DOHH2 (cell line): ENCODE measurements around the gene SOBP.

Experiments used
- H3F3A ChIP-seq: fragments of 200-600 bp; sonication (generic), shearing (Covaris generic); 2 replicates; pipeline ENCODE4 v1.6.0; 2016; ENCODE audit warnings: antibody characterized with exemption, mild to moderate bottlenecking; ENCODE audit not compliant: control insufficient read depth, insufficient read depth
- H3K27ac ChIP-seq: fragments of 200-600 bp; sonication (generic); 2 replicates; pipeline ENCODE4 v1.5.1; 2014; ENCODE audit warnings: low read depth, mild to moderate bottlenecking, low read length, moderate library complexity
- H3K27me3 ChIP-seq: fragments of 200-600 bp; sonication (generic); 2 replicates; pipeline ENCODE4 v1.6.1; 2014; ENCODE audit warnings: mild to moderate bottlenecking, low read length, mixed read lengths; ENCODE audit not compliant: control insufficient read depth
- H3K36me3 ChIP-seq: fragments of 200-600 bp; sonication (generic); 2 replicates; pipeline ENCODE4 v1.6.1; 2014; ENCODE audit warnings: mild to moderate bottlenecking, low read length, moderate library complexity, mixed read lengths; ENCODE audit not compliant: control insufficient read depth
- H3K4me1 ChIP-seq: fragments of 200-600 bp; sonication (generic); 2 replicates; pipeline ENCODE4 v1.6.1; 2014; ENCODE audit warnings: mild to moderate bottlenecking, low read length, mixed read lengths; ENCODE audit not compliant: control insufficient read depth
- H3K4me2 ChIP-seq: fragments of 200-600 bp; sonication (generic); 2 replicates; pipeline ENCODE4 v1.6.0; 2014; ENCODE audit warnings: mild to moderate bottlenecking, low read length, moderate library complexity
- H3K4me3 ChIP-seq: fragments of 200-600 bp; sonication (generic); 2 replicates; pipeline ENCODE4 v1.5.1; 2014; ENCODE audit warnings: mild to moderate bottlenecking, low read length, mixed read lengths
- H3K79me2 ChIP-seq: fragments of 200-600 bp; sonication (generic); 2 replicates; pipeline ENCODE4 v1.6.1; 2014; ENCODE audit warnings: mild to moderate bottlenecking, low read length, mixed read lengths; ENCODE audit not compliant: control insufficient read depth
- H3K9me2 ChIP-seq: fragments of 200-600 bp; sonication (generic); replicated peaks from 2 replicates; pipeline ENCODE4 v1.6.1; 2014; ENCODE audit warnings: mild to moderate bottlenecking, low read length, mixed read lengths; ENCODE audit not compliant: control insufficient read depth
- H3K9me3 ChIP-seq: fragments of 200-600 bp; sonication (generic); 2 replicates; pipeline ENCODE4 v1.6.1; 2014; ENCODE audit warnings: antibody characterized with exemption, low read length, mixed read lengths; ENCODE audit not compliant: control insufficient read depth, insufficient read depth
- H4K20me1 ChIP-seq: fragments of 200-600 bp; sonication (generic); 2 replicates; pipeline ENCODE4 v1.6.0; 2014; ENCODE audit warnings: low read depth, mild to moderate bottlenecking, antibody characterized with exemption, low read length, moderate library complexity; ENCODE audit not compliant: control insufficient read depth, insufficient read depth
- EZH2phosphoT487 ChIP-seq: fragments of 200-600 bp; sonication (generic); IDR thresholded peaks from 2 replicates; pipeline ENCODE4 v1.6.1; 2017; ENCODE audit warnings: borderline replicate concordance, mild to moderate bottlenecking, antibody characterized with exemption, low read length, moderate library complexity, mixed read lengths
- TF ChIP-seq, protein P1 (sequence below): fragments of 200-600 bp; sonication (generic); IDR thresholded peaks from one replicate; pipeline ENCODE4 v1.5.1; 2014; ENCODE audit warnings: antibody characterized with exemption, mild to moderate bottlenecking, low read depth, low read length; ENCODE audit not compliant: poor library complexity, severe bottlenecking

Gene SOBP

GRCh38 chr6:107459283-107460082 lies 30.4 kb upstream of the SOBP start, which contains the start of gene PDSS2:
TSS of gene PDSS2 (minus strand) at chr6:107459564. CDS start at chr6:107459285, 279 bp downstream.
- Histone ChIP-seq H4K20me1 (no peaks in the 10 kb centered on the region), H3K9me2 (no peaks in the 10 kb centered on the region; the same call in 1 of the 2 replicates), H3K27me3 (no peaks in the 10 kb centered on the region), H3K4me3 (peak within 1 kb of the TSS; percentile 97), H3K27ac (peak within 1 kb of the TSS; percentile 77), H3K79me2 (peaks cover 39% of the 10 kb centered on the region), H3K4me1 (peaks cover 23% of the 10 kb centered on the region), H3K9me3 (no peaks in the 10 kb centered on the region), H3K36me3 (peaks cover 7% of the 10 kb centered on the region; the same call in 1 of the 2 replicates), H3F3A (no peaks in the 10 kb centered on the region), H3K4me2 (peak within 1 kb of the TSS; percentile 95)
- no peak for TF ChIP-seq EZH2phosphoT487
- TF ChIP-seq, protein P1, sequence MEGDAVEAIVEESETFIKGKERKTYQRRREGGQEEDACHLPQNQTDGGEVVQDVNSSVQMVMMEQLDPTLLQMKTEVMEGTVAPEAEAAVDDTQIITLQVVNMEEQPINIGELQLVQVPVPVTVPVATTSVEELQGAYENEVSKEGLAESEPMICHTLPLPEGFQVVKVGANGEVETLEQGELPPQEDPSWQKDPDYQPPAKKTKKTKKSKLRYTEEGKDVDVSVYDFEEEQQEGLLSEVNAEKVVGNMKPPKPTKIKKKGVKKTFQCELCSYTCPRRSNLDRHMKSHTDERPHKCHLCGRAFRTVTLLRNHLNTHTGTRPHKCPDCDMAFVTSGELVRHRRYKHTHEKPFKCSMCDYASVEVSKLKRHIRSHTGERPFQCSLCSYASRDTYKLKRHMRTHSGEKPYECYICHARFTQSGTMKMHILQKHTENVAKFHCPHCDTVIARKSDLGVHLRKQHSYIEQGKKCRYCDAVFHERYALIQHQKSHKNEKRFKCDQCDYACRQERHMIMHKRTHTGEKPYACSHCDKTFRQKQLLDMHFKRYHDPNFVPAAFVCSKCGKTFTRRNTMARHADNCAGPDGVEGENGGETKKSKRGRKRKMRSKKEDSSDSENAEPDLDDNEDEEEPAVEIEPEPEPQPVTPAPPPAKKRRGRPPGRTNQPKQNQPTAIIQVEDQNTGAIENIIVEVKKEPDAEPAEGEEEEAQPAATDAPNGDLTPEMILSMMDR: peak; percentile 68

GRCh38 chr6:107460083-107460631 lies 29.8 kb upstream of the SOBP start:
- peaks cover 5% of the 10 kb centered on the region; the same call in 1 of the 2 replicates for H3K36me3 ChIP-seq
- peak overlapping the region; percentile 95 for H3K4me2 ChIP-seq
- H3K79me2 ChIP-seq: peaks cover 35% of the 10 kb centered on the region
- no peaks in the 10 kb centered on the region; the same call in 1 of the 2 replicates for H3K9me2 ChIP-seq
- H3K4me3 ChIP-seq: peak overlapping the region; percentile 97
- H4K20me1 ChIP-seq: no peaks in the 10 kb centered on the region
- H3K27me3 ChIP-seq: no peaks in the 10 kb centered on the region
- no peak for TF ChIP-seq EZH2phosphoT487
- TF ChIP-seq, protein P1: no peak
- H3K9me3 ChIP-seq: no peaks in the 10 kb centered on the region
- H3K27ac ChIP-seq: peak overlapping the region; percentile 77
- no peaks in the 10 kb centered on the region for H3F3A ChIP-seq
- peaks cover 23% of the 10 kb centered on the region for H3K4me1 ChIP-seq

DNA sequence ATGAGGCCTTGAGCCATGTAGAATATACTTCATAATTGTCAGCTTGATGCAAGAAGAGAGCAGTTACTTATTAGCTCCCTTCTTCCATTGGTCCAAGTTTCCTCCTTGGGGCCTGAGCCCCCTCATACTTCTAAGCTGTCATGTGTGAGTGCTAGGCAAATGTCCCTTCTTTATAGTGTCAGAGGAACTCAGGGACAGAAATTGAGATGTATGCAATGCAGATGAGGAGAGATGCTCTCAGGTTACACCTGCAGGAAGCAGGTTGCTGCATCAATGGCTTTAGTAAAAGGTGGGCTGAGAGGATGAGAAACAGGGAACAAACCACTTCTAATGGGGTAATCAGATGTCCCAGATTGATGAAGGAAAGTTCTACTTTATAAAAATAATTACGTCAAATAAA lies 23.9 kb upstream of the SOBP start:
- Histone ChIP-seq H3F3A (no peaks in the 10 kb centered on the region), H3K36me3 (no peaks in the 10 kb centered on the region), H3K9me3 (no peaks in the 10 kb centered on the region), H3K4me1 (peaks cover 14% of the 10 kb centered on the region), H3K9me2 (no peaks in the 10 kb centered on the region; the same call in 1 of the 2 replicates), H3K4me2 (no peak overlapping the region), H3K4me3 (no peak overlapping the region), H3K79me2 (no peaks in the 10 kb centered on the region), H3K27ac (no peak overlapping the region), H4K20me1 (no peaks in the 10 kb centered on the region), H3K27me3 (no peaks in the 10 kb centered on the region)
- no peak for TF ChIP-seq EZH2phosphoT487
- TF ChIP-seq, protein P1: no peak
